PC-3 (cell line): Measurements from ENCODE around the gene LHX5.

Experiments used
- CTCF ChIP-seq: fragments of 300-600 bp; sonication (generic); conservative IDR thresholded peaks from 2 replicates; pipeline ENCODE4 v1.5.1; 2017; ENCODE audit warnings: antibody characterized with exemption, low read depth, mild to moderate bottlenecking, low read length
- EZH2 ChIP-seq: fragments of 300-600 bp; sonication (generic); IDR thresholded peaks from one replicate; pipeline ENCODE4 v1.6.1; 2017; ENCODE audit warnings: antibody characterized with exemption, mild to moderate bottlenecking, low read length; ENCODE audit not compliant: unreplicated experiment
- EZH2phosphoT487 ChIP-seq: fragments of 300-600 bp; sonication (generic); IDR thresholded peaks from 2 replicates; pipeline ENCODE4 v1.6.1; 2018; ENCODE audit warnings: mild to moderate bottlenecking, antibody characterized with exemption, low read length, borderline replicate concordance

GRCh38 chr12:113485330-113485729 lies 13.7 kb upstream of the LHX5 start:
- TF ChIP-seq EZH2 (no peak), CTCF (no peak), EZH2phosphoT487 (no peak)
